Activated CD4-positive, alpha-beta memory T cell treated with anti-CD3 and anti-CD28 coated beads, Interleukin-2, amount 10 ng/mL, durations not matched to agents 7 days and 5 days (primary cell): ENCODE measurements around the gene B4GALNT4. TPM values are rescaled to one million over a fixed set of nuclear protein-coding genes. Genes with fewer than 3 reads are reported as not detected.
"Not testable (repeated sequence)": the region's sequence is repeated elsewhere in the genome, so short reads cannot be mapped to it uniquely, and the experiment has no call there.

Experiments
- CTCF ChIA-PET: fragments of 350-600 bp; sonication (Branson Sonifier 250); formaldehyde crosslinking; loops from one replicate; lab custom pipeline; 2021; ENCODE audit warnings: antibody characterized with exemption, inconsistent platforms; lab: Charles Lee
- POLR2A ChIA-PET: fragments of 350-600 bp; sonication (Branson Sonifier 250); formaldehyde crosslinking; loops from one replicate; lab custom pipeline; 2021; ENCODE audit warnings: antibody characterized with exemption; lab: Charles Lee
- DNase-seq: peaks from one replicate; pipeline ENCODE4 v3.0.0-alpha.2; 2020
- H3K27ac Mint-ChIP-seq: one replicate; pipeline ENCODE4 v1.8.0; 2021; ENCODE audit warnings: mild to moderate bottlenecking, mixed read lengths
- H3K27me3 Mint-ChIP-seq: one replicate; pipeline ENCODE4 v1.8.0; 2021; ENCODE audit warnings: mixed read lengths
- H3K36me3 Mint-ChIP-seq: one replicate; pipeline ENCODE4 v1.8.0; 2021; ENCODE audit warnings: low read depth, mixed read lengths
- H3K4me1 Mint-ChIP-seq: one replicate; pipeline ENCODE4 v1.8.0; 2021; ENCODE audit warnings: mixed read lengths
- H3K4me3 Mint-ChIP-seq: one replicate; pipeline ENCODE4 v1.8.0; 2021; ENCODE audit warnings: mild to moderate bottlenecking, mixed read lengths
- H3K9me3 Mint-ChIP-seq: one replicate; pipeline ENCODE4 v1.8.0; 2021; ENCODE audit warnings: mixed read lengths
- total RNA-seq, 2 experiments: library from RNA; stranded (reverse); gene quantifications; one replicate each; pipeline ENCODE4 v1.2.3, GENCODE V29; 2021

Gene B4GALNT4
- total RNA-seq = under 1 TPM; 0.23 to 0.53 TPM

- peaks cover 6% of the 10 kb centered on the region for H3K4me1 Mint-ChIP-seq
- H3K36me3 Mint-ChIP-seq = peaks cover 2% of the 10 kb centered on the region
- H3K27ac Mint-ChIP-seq = no peak within 1 kb of the TSS
- no peak for DNase-seq
- H3K27me3 Mint-ChIP-seq = peaks cover 50% of the 10 kb centered on the region
- ChIA-PET CTCF (no interaction called here), POLR2A (interaction anchor here (0.6 kb wide), 1 partner anchor 53 kb away, joined by 3 read pairs; no protein-coding TSS in a partner anchor)
- H3K4me3 Mint-ChIP-seq = peak within 1 kb of the TSS; percentile 30
- H3K9me3 Mint-ChIP-seq = peaks cover 4% of the 10 kb centered on the region
These were observed at the start of gene B4GALNT4 for GRCh38 chr11:369336-370018. Gene B4GALNT4 (plus strand): TSS chr11:369499. CDS start chr11:369804, 305 bp downstream.

- DNase-seq, H3K9me3 Mint-ChIP-seq, H3K27me3 Mint-ChIP-seq, CTCF ChIA-PET: not testable (repeated sequence)
- Mint-ChIP-seq H3K4me1 (peaks cover 31% of the 10 kb centered on the region), H3K36me3 (peaks cover 38% of the 10 kb centered on the region), H3K4me3 (peak overlapping the region; percentile 57), H3K27ac (peak overlapping the region; percentile 66)
- POLR2A ChIA-PET = interaction anchor here (1.6 to 2.3 kb wide), 2 partner anchors 10 to 36 kb away, joined by 6 to 9 read pairs; no protein-coding TSS in a partner anchor
These were observed 49.4 kb upstream of the B4GALNT4 start for GRCh38 chr11:319888-320273.

GRCh38 chr11:324156-324555 lies 45.1 kb upstream of the B4GALNT4 start:
- Mint-ChIP-seq H3K27ac (no peak overlapping the region), H3K27me3 (peaks cover 4% of the 10 kb centered on the region), H3K4me3 (no peak overlapping the region), H3K9me3 (no peaks in the 10 kb centered on the region), H3K36me3 (peaks cover 10% of the 10 kb centered on the region), H3K4me1 (peaks cover 49% of the 10 kb centered on the region)
- no peak for DNase-seq
- ChIA-PET POLR2A (interaction anchor here (0.9 to 1.5 kb wide), 2 partner anchors 12 to 31 kb away, joined by 3 to 7 read pairs; no protein-coding TSS in a partner anchor), CTCF (no interaction called here)

- not testable (repeated sequence) for H3K27me3 Mint-ChIP-seq, H3K4me3 Mint-ChIP-seq, H3K36me3 Mint-ChIP-seq, H3K9me3 Mint-ChIP-seq, H3K27ac Mint-ChIP-seq, DNase-seq
- POLR2A ChIA-PET = interaction anchor here (0.9 to 1.5 kb wide), 2 partner anchors 12 to 31 kb away, joined by 3 to 7 read pairs; no protein-coding TSS in a partner anchor
- peaks cover 52% of the 10 kb centered on the region for H3K4me1 Mint-ChIP-seq
- CTCF ChIA-PET = interaction anchor here (1.9 kb wide), 1 partner anchor 12 kb away, joined by 5 read pairs; no protein-coding TSS in a partner anchor
These were observed 44.4 kb upstream of the B4GALNT4 start for GRCh38 chr11:324593-325517.

GRCh38 chr11:325796-326591 lies 43.3 kb upstream of the B4GALNT4 start:
- H3K36me3 Mint-ChIP-seq = no peaks in the 10 kb centered on the region
- H3K4me3 Mint-ChIP-seq = no peak overlapping the region
- H3K9me3 Mint-ChIP-seq = no peaks in the 10 kb centered on the region
- peaks cover 54% of the 10 kb centered on the region for H3K4me1 Mint-ChIP-seq
- peak overlapping the region; percentile 75 for H3K27ac Mint-ChIP-seq
- no peaks in the 10 kb centered on the region for H3K27me3 Mint-ChIP-seq
- CTCF ChIA-PET = interaction anchor here (1.5 to 1.9 kb wide), 2 partner anchors 13 to 75 kb away, joined by 5 read pairs; no protein-coding TSS in a partner anchor
- no peak for DNase-seq
- POLR2A ChIA-PET = interaction anchor here (1.0 to 1.9 kb wide), 4 partner anchors 12 to 89 kb away, joined by 4 to 20 read pairs (median 8); partner anchors contain the start of gene IFITM1

- Mint-ChIP-seq H3K27me3 (no peaks in the 10 kb centered on the region), H3K36me3 (no peaks in the 10 kb centered on the region), H3K4me3 (peak overlapping the region; percentile 22), H3K4me1 (peaks cover 59% of the 10 kb centered on the region), H3K9me3 (no peaks in the 10 kb centered on the region), H3K27ac (peak overlapping the region; percentile 75)
- ChIA-PET POLR2A (interaction anchor here (1.0 to 1.9 kb wide), 5 partner anchors 13 to 119 kb away, joined by 4 to 20 read pairs (median 7); partner anchors contain the start of genes BET1L, IFITM1 and RIC8A), CTCF (interaction anchor here (1.5 to 1.9 kb wide), 3 partner anchors 14 to 76 kb away, joined by 5 to 6 read pairs (median 5); no protein-coding TSS in a partner anchor)
- DNase-seq = no peak
These were observed 42.8 kb upstream of the B4GALNT4 start for GRCh38 chr11:326592-326841.

GRCh38 chr11:326842-327580 lies 42.3 kb upstream of the B4GALNT4 start:
- H3K4me3 Mint-ChIP-seq = peak overlapping the region; percentile 32
- no peaks in the 10 kb centered on the region for H3K9me3 Mint-ChIP-seq

GRCh38 chr11:327581-327923 lies 41.7 kb upstream of the B4GALNT4 start:
- Mint-ChIP-seq H3K27me3 (peaks cover 2% of the 10 kb centered on the region), H3K9me3 (no peaks in the 10 kb centered on the region), H3K36me3 (no peaks in the 10 kb centered on the region), H3K4me1 (peaks cover 67% of the 10 kb centered on the region), H3K27ac (peak overlapping the region; percentile 71), H3K4me3 (peak overlapping the region; percentile 32)
- ChIA-PET CTCF (interaction anchor here (0.5 to 1.7 kb wide), 5 partner anchors 16 to 421 kb away, joined by 3 to 6 read pairs (median 4); no protein-coding TSS in a partner anchor), POLR2A (interaction anchor here (0.7 to 1.9 kb wide), 6 partner anchors 12 to 120 kb away, joined by 3 to 20 read pairs (median 6); partner anchors contain the start of genes BET1L, IFITM1 and RIC8A)
- DNase-seq = no peak

More at GRCh38 chr11:326842-327580, 42.3 kb upstream of the B4GALNT4 start:
- Mint-ChIP-seq H3K27ac (peak overlapping the region; percentile 75), H3K4me1 (peaks cover 64% of the 10 kb centered on the region), H3K36me3 (no peaks in the 10 kb centered on the region), H3K27me3 (no peaks in the 10 kb centered on the region)
- peak; percentile 70 for DNase-seq
- POLR2A ChIA-PET = interaction anchor here (0.7 to 1.9 kb wide), 6 partner anchors 13 to 119 kb away, joined by 3 to 20 read pairs (median 6); partner anchors contain the start of genes BET1L, IFITM1 and RIC8A
- CTCF ChIA-PET = interaction anchor here (0.5 to 1.9 kb wide), 6 partner anchors 14 to 422 kb away, joined by 3 to 6 read pairs (median 4); no protein-coding TSS in a partner anchor

GRCh38 chr11:328012-328411 lies 41.3 kb upstream of the B4GALNT4 start:
- Mint-ChIP-seq H3K4me1 (peaks cover 71% of the 10 kb centered on the region), H3K9me3 (no peaks in the 10 kb centered on the region), H3K36me3 (no peaks in the 10 kb centered on the region), H3K4me3 (no peak overlapping the region), H3K27me3 (peaks cover 6% of the 10 kb centered on the region), H3K27ac (no peak overlapping the region)
- ChIA-PET CTCF (interaction anchor here (0.9 to 1.7 kb wide), 3 partner anchors 16 to 77 kb away, joined by 4 to 6 read pairs (median 5); no protein-coding TSS in a partner anchor), POLR2A (interaction anchor here (0.7 to 1.9 kb wide), 4 partner anchors 12 to 37 kb away, joined by 3 to 20 read pairs (median 8); partner anchors contain the start of gene IFITM1)
- no peak for DNase-seq

GRCh38 chr11:328516-329100 lies 40.7 kb upstream of the B4GALNT4 start:
- not testable (repeated sequence) for H3K27ac Mint-ChIP-seq, H3K9me3 Mint-ChIP-seq, DNase-seq, H3K36me3 Mint-ChIP-seq, H3K4me3 Mint-ChIP-seq, H3K27me3 Mint-ChIP-seq
- ChIA-PET CTCF (interaction anchor here (0.7 to 2.4 kb wide), 4 partner anchors 11 to 60 kb away, joined by 3 to 16 read pairs (median 4); no protein-coding TSS in a partner anchor), POLR2A (interaction anchor here (0.6 to 2.2 kb wide), 2 partner anchors 19 to 27 kb away, joined by 3 to 11 read pairs; no protein-coding TSS in a partner anchor)
- H3K4me1 Mint-ChIP-seq = peaks cover 73% of the 10 kb centered on the region

- Mint-ChIP-seq H3K4me3 (no peak overlapping the region), H3K27ac (peak overlapping the region; percentile 50), H3K27me3 (peaks cover 14% of the 10 kb centered on the region), H3K4me1 (peaks cover 70% of the 10 kb centered on the region), H3K9me3 (no peaks in the 10 kb centered on the region), H3K36me3 (no peaks in the 10 kb centered on the region)
- CTCF ChIA-PET = interaction anchor here (1.0 to 2.4 kb wide), 3 partner anchors 10 to 119 kb away, joined by 3 to 16 read pairs (median 5); no protein-coding TSS in a partner anchor
- DNase-seq = no peak
- POLR2A ChIA-PET = interaction anchor here (0.7 to 2.5 kb wide), 4 partner anchors 12 to 26 kb away, joined by 3 to 11 read pairs (median 5); no protein-coding TSS in a partner anchor
These were observed 39.4 kb upstream of the B4GALNT4 start for GRCh38 chr11:329886-330253.
